ENCODE measurements around the gene ADGRD1. TPM values are rescaled to one million over a fixed set of nuclear protein-coding genes. Genes with fewer than 3 reads are reported as not detected.

The ADGRD1 gene
- total and polyA plus RNA-seq, 2 of the 8 experiments (the other 6 are each of a cell fraction or from before 2014, with no cell fraction given), result 0.36 to 0.48 TPM

DNA sequence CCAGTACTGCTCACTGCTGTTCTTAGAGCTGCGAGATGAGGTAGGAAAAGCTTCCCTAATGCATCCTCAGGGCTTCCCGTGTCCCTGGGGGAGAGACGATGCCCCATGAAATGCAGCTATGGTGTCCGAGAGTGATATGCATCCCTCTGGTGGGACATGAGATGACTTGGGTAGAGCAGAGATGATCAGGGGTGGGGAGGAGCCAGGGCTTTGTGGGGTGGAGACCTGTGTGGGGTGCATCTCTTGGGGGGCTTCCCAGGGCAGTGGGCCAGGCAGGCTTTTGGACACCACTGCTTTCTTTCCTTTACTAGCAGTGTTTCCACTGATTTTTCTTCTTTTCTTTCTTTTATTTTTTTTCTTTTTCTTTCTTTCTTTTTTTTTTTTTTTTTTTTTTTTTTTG, 147.3 kb downstream of the ADGRD1 start:
- Histone ChIP-seq H2BK120ac (replicated peaks; ENCODE audit: low read depth, low read length) (no peak overlapping the region), H2BK20ac (ENCODE audit: low read length) (no peak overlapping the region), H3K4ac (replicated peaks; ENCODE audit: insufficient read length, low read depth, low read length) (no peak overlapping the region), H3K4me1 (replicated peaks in 1 of 4; ENCODE audit: control insufficient read depth in 3 of 4, insufficient read depth in 4 of 4, low read length in 3 of 4) (no peaks in the 10 kb centered on the region; a peak in 1 of 7 replicates), H2AK5ac (ENCODE audit: low read depth, low read length) (no peak overlapping the region), H3K18ac (ENCODE audit: extremely low read depth, low read length) (no peak overlapping the region), H4K20me1 (replicated peaks in 1 of 2; ENCODE audit: control insufficient read depth in 1 of 2, insufficient read depth in 2 of 2, low read length in 2 of 2) (no peaks in the 10 kb centered on the region), H3K56ac (replicated peaks; ENCODE audit: insufficient read length, low read depth, low read length) (no peak overlapping the region), H4K91ac (replicated peaks; ENCODE audit: insufficient read length, low read length) (no peak overlapping the region), H3K27ac (ENCODE audit: low read depth, low read length) (no peak overlapping the region), H3K79me2 (ENCODE audit: control insufficient read depth in 1 of 2, insufficient read depth in 2 of 2, low read length in 2 of 2) (no peaks in the 10 kb centered on the region), H3K4me3 (ENCODE audit: extremely low read depth in 1 of 4, insufficient read depth in 2 of 4, low read depth in 3 of 4, low read length in 4 of 4) (no peak overlapping the region), H2BK12ac (ENCODE audit: low read depth, low read length) (no peak overlapping the region), H3K4me2 (ENCODE audit: insufficient read depth in 1 of 2, low read depth in 2 of 2, low read length in 2 of 2) (no peak overlapping the region), H3K14ac (ENCODE audit: insufficient read length) (no peak overlapping the region), H2BK15ac (ENCODE audit: low read length) (no peak overlapping the region), H3K23me2 (ENCODE audit: low read depth, low read length) (peaks cover 8% of the 10 kb centered on the region), H4K5ac (ENCODE audit: insufficient read length, low read depth, low read length) (no peak overlapping the region), H4K8ac (ENCODE audit: extremely low read depth, insufficient read depth, low read length) (no peak overlapping the region), H3K36me3 (ENCODE audit: control insufficient read depth in 2 of 4, insufficient read depth in 4 of 4, low read length in 3 of 4) (no peaks in the 10 kb centered on the region; a peak in 1 of 8 replicates), H3K23ac (ENCODE audit: insufficient read length) (no peak overlapping the region), H3K9me3 (ENCODE audit: insufficient read depth in 2 of 2, low read depth in 1 of 2, low read length in 1 of 2) (no peaks in the 10 kb centered on the region), H2BK5ac (ENCODE audit: low read depth, low read length) (no peak overlapping the region), H3K9ac (replicated peaks in 1 of 4; ENCODE audit: extremely low read depth in 1 of 4, low read depth in 3 of 4, low read length in 3 of 4) (no peak overlapping the region), H2AFZ (ENCODE audit: low read length) (no peak overlapping the region), H3K27me3 (replicated peaks in 1 of 4; ENCODE audit: control insufficient read depth in 3 of 4, extremely low read depth in 1 of 4, insufficient read depth in 3 of 4, low read length in 3 of 4) (no peaks in the 10 kb centered on the region), H3K79me1 (ENCODE audit: low read depth, low read length) (no peaks in the 10 kb centered on the region)
- CTCF ChIA-PET (ENCODE audit: partially characterized antibody), result interaction anchor here (1.5 to 1.8 kb wide), 4 partner anchors 8 to 184 kb away, joined by 4 to 8 read pairs (median 4); no protein-coding TSS in a partner anchor
- WGBS, 2 experiments (ENCODE audit: extremely low coverage in 1 of 2, insufficient coverage in 1 of 2, insufficient read length in 1 of 2, insufficient replicate concordance in 2 of 2, low coverage in 1 of 2, low lambda C conversion rate in 2 of 2, missing lambda C conversion rate in 1 of 2), result 97% methylated on average over 4 of the region's 4 CpGs; no CpG with 5 or more reads in 1 of the 2 experiments
- POLR2A ChIA-PET (ENCODE audit: partially characterized antibody), result no interaction called here
- no peak for TF ChIP-seq ZNF274 (IDR thresholded peaks at IDR 0.05; ENCODE audit: borderline replicate concordance, extremely low read depth, low read length)
- no peak for TF ChIP-seq NRF1 (IDR thresholded peaks at IDR 0.05; ENCODE audit: low read depth, low read length)
- TF ChIP-seq EP300 (IDR thresholded peaks at IDR 0.05; ENCODE audit: borderline replicate concordance in 1 of 2, low read depth in 2 of 2, low read length in 2 of 2), result no peak
- TF ChIP-seq RFX5 (IDR thresholded peaks at IDR 0.05; ENCODE audit: borderline replicate concordance, low read depth, low read length), result no peak
- no peak for TF ChIP-seq CHD1 (IDR thresholded peaks at IDR 0.05; ENCODE audit: low read depth, low read length)
- TF ChIP-seq, protein P1, sequence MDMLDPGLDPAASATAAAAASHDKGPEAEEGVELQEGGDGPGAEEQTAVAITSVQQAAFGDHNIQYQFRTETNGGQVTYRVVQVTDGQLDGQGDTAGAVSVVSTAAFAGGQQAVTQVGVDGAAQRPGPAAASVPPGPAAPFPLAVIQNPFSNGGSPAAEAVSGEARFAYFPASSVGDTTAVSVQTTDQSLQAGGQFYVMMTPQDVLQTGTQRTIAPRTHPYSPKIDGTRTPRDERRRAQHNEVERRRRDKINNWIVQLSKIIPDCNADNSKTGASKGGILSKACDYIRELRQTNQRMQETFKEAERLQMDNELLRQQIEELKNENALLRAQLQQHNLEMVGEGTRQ (IDR thresholded peaks at IDR 0.05; ENCODE audit: low read length), result no peak
- TF ChIP-seq CTBP2 (IDR thresholded peaks at IDR 0.05; ENCODE audit: borderline replicate concordance, insufficient read depth, insufficient read length, low read length), result no peak
- TF ChIP-seq BCL11A (IDR thresholded peaks at IDR 0.05; ENCODE audit: low read depth in 2 of 2, low read length in 2 of 2), result no peak
- no peak for TF ChIP-seq CHD2 (IDR thresholded peaks at IDR 0.05; ENCODE audit: low read length)
- no peak for TF ChIP-seq KDM4A (IDR thresholded peaks at IDR 0.05; ENCODE audit: low read depth, low read length, severe bottlenecking)
- no peak for TF ChIP-seq SRF (IDR thresholded peaks at IDR 0.05; ENCODE audit: low read depth, low read length)
- TF ChIP-seq MAFK (IDR thresholded peaks at IDR 0.05; ENCODE audit: low read depth, low read length), result no peak
- FAIRE-seq (no peak), DNase-seq (ENCODE audit: low read depth in 1 of 2, low spot score in 2 of 2) (no peak)

All from H1 (cell line).